NOMO-1 (cell line): Measurements from ENCODE around the gene MPZL1.

Experiments
- DNase-seq, 2 experiments: peaks; one replicate each; lab custom pipeline; 2025; ENCODE audit not compliant: unreplicated experiment in 2 of 2; lab: John Stamatoyannopoulos, UW

The MPZL1 gene

DNA sequence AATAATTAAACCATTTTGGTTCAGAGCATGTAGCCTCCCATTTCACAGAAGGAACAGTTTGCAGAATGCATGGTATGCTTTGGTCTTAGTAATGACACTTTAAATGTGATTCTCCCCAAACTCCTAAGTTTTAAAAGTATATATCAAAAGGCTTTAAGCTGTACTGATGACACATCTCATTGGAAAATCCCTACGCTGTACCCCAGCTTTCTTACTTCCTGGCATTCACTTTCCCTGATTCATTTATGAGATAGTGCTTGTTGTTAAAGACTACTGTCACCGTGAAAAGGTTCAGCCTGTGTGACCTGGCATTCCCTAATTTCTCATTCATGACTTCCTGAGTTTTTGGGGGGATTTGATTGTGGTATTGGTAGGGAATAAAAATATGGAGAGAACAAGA lies 53.4 kb downstream of the MPZL1 start:
- DNase-seq: no peak

DNA sequence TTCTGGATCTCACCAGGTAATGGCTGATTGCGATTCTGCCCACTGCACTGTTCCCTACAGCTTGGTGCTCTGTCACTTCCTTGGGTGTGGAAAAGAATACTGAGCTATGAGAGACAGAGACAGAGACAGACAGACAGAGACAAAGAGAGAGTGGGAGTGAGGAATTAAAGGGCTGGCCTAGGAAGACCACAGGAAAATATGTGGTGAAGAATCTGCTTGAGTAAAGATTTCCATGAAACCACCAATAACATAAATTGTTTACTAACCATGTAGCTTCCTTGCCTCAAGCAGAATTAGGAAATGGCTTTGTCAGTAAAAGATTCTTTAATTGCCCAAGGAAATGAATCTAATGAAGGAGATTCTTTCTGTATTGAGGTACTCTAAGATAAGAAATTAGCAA lies 54.4 kb downstream of the MPZL1 start:
- DNase-seq: no peak

DNA sequence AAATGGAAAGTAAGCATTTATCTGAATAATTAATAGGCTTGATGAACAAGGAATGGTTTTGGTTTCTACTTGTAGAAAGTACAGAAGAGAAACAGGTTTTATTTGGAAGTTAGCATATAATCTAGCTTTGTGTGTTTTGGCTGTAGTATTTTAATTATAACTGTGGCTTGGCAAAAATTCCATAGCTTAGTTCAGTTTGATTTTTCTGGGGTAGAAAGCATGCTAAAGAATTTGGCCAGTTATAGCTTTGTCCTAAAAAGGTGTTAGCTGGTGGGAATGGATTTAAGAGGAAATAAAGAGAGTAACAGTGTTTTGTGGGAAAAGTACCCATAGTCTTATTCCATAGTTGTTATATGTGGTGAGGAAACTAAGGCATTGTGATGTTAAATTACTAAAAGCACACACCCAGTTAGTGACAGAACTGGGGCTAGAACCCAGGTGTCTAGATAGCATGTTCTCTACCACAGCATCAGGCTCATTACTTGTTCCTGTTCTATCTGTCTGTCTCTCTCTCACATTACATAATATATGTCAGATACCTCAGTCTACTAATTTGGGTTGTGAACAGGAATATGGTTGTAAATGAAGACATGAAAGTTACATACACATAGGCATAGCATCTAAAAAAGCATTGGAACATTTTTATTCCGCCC lies 55.0 kb downstream of the MPZL1 start:
- no peak for DNase-seq

DNA sequence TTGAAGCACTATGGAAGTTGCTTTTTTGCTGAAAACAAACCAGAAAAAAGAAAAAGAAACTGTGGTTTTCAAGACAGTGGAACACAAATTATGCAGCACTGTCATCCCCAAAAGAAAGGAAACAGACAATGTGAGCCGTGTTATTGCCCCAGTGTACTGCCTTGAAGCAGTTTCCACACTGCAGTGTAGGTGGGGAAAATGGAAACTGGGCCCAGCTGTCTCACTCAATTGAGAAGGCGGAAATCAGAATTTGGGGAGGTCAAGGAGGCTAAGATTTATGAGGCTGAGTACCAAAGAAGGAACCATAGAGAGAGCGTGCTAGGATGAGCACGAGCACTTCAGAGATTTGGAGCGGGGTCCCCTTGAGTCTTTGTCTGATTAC lies 55.5 kb downstream of the MPZL1 start:
- DNase-seq: no peak

DNA sequence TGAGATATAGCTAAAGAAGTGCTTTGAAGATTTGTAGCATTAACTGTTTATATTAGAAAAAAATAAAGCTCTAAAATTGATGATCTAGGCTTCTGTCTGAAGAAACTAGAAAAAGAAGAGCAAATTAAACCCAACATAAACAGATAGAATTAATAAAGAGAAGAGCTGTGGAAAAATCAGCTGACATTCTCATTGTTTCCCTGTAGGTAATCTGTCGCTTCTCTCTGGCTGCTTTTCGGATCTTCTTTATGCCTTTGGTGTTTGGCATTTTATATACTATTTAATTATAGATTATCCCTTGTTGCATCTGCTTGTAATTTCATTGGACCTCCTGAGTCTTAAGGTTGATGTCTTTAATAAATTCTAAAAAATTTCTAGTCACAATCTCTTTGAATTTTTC lies 59.8 kb downstream of the MPZL1 start:
- DNase-seq: no peak

- DNase-seq: no peak
These were observed 61.2 kb downstream of the MPZL1 start for GRCh38 chr1:167782946-167783345.

DNA sequence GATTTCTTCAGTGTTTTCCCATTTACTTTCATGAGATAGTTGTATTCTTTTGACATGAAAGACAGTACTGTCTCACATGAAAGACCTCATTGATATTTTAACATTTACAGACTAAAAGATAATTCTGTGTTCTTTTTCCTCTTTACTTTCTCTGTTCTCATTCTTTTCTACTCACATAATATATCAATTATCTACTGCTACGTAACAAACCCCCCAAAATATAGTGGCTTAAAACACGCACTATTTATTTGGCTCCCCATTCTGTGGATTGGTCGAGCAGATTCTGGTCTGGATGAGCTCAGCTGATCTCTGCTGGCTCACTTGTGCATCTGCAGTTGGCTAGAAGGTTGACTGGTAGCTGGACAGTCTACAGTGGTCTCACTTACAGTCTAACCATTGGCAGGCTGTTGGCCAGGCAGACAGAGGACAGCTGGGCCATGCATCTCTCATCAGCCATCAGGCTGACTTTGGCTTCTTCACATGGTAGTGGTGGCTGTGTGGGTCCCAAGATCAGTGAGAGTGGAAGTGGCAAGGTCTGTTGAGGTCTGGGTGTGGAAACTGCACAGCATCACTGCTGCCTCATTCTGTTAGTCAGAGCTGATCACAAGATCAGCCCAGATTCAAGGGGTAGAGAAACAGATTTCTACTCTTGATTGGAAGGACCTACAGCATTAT lies 63.2 kb downstream of the MPZL1 start:
- DNase-seq: no peak

GRCh38 chr1:167786502-167786901 lies 64.7 kb downstream of the MPZL1 start:
- DNase-seq: no peak

DNA sequence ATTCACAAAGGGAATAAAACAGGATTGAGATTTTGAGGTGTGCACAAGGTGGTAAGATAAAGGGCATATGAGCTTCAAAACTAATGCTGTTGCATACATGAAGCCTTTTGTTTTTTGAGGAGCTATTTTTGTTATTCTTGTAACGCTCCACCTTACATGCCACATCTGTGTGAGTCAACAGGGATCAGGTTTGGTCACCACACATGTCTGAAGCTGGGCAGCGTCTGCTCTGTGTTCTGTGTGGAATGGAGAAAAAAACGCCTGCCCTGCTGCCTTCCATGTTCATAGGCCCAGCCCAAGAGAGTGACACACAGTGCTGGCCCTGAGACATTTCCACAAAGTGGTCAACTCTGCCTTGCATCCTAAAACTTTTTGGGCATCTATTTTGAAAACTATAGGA lies 67.7 kb downstream of the MPZL1 start:
- no peak for DNase-seq

GRCh38 chr1:167790117-167790516 lies 68.3 kb downstream of the MPZL1 start:
- no peak for DNase-seq

DNA sequence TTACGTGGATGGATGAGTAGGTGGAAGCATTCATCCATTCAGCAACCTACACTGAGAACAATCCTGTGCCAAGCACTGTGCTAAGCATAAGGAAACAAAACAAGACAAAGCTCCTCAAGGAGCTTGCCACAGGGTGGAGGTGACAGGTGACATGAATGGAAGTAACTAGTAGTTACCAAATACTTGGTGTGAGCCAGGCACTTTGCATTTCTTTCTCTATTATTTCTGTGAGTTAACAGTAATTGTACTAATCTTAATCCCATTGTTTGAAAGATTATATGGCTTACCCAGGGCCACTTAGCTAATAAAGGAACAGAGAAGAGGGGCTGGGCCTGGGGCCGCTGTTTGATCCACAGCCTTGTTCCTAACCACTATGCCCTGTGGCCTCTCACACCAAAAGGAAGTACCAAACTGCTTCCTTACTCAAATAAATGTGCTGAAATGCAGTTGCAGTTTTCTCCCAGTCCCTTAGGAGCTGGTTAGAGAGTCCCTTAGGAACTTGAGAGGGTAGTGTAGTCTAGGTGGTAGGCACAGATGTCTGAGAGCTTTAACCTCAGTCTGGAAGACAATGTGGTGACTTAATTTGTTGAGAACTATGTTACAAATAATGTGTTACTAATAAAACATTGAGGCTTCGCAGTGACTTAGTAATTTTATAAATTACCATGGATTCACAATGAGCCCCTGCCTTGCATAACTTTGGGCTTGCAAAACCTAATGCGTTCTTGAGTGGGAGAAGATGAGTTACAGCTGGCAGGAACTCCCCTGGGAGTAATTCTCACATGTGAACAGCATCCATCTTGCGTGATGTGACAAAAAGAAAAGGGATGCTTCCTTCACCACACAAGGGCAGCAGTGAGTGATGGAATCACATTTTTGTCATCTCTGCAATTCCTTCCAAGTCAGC lies 69.8 kb downstream of the MPZL1 start:
- DNase-seq: peak; percentile 18 to 42

- no peak for DNase-seq
These were observed 70.4 kb downstream of the MPZL1 start for GRCh38 chr1:167792188-167792565.

DNA sequence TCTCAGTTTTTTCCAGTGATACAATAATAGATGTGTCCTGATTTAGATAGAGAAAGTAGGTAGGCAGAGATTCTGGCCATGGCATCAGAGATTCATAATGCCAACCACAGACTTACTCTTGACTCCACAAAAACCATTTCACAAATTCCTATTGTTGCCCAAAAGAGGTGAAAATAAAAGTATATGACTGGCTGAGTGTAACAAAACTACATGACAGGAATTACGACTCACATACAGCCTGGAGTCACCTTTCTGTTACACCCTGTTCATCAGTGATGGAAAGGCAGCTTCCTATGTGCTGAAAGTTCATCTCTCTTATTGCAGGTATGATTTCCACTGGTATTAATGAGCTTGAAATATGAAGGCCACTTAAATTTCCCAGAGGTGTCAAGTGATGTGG lies 72.3 kb downstream of the MPZL1 start:
- no peak for DNase-seq

DNA sequence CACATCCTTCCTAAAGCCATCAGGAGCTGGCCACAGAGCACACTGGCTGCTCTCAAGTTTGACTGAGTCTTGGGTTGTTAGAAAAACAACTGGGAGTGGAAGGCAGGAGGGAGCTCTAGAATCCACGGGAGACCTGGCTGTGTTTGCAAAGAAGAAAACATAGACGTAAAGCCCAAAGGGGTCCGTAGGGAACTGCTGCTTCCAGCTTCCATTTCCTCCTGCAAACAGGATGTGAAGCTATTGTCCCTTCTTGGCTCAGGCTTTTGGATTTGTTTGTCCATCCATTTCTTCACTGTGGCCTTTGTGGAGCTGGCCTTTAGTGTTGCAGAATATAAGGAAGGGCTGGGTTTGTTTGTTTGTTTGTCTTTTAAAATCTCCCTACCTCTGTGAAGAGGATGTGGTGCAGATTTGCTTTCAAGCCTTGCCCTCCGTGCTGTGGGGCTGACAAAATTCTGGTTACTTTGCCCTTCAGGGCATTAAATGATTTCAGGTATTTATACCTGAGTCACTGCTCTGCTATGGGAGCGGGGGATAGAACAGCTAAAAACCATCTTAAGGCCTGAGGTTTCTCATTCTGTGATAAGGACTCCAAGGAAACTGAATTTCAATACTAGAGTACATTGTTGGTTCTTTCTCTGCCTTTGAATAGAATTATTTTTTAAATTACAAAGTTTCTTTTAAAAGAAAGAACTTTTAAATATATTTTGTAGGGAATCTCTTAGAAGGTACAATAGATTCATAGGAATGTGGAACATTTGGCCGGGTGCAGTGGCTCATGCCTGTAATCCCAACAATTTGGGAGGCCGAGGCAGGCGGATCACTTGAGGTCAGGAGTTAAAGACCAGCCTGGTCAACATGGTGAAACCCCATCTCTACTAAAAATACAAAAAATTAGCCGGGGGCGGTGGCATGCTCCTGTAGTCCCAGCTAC lies 74.3 kb downstream of the MPZL1 start:
- DNase-seq: no peak

GRCh38 chr1:167797015-167797414 lies 75.2 kb downstream of the MPZL1 start:
- DNase-seq: peak; percentile 52 to 75

DNA sequence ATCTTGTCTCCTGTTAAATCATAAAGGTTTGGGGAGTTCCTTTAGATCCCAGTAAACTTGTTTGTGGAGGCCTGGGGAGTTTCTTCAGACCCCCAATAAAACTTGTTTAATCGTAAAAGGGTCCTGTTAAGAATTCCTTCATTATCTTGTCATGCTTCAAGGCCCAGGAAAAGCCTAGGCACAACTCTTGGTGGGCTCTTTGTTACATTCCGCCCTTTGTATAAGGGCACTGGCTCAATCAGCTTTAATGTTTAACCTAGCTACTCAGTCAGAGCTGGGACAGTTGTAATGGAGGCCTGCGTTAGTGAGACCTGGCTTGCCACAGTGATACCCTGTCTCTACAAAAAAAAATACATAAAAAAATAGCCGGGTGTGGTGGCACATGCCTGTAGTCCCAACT lies 77.2 kb downstream of the MPZL1 start:
- DNase-seq: no peak

DNA sequence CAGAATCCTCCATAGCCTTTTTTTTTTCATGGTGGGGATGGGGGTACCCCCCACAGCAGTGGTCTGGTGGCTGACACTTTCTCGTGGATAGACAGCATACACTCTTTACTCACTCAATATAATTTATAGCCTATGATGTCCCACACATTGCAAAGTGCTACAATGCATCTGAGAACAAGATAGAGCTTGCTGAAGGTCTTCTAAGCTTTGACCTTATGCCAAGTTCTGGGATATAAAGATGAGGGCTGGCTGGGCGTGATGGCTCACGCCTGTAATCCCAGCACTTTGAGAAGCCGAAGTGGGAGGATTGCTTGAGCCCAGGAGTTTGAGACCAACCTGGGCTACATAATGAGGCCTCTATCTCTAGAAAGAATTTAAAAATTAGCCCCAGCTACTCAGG lies 78.0 kb downstream of the MPZL1 start:
- DNase-seq: no peak

DNA sequence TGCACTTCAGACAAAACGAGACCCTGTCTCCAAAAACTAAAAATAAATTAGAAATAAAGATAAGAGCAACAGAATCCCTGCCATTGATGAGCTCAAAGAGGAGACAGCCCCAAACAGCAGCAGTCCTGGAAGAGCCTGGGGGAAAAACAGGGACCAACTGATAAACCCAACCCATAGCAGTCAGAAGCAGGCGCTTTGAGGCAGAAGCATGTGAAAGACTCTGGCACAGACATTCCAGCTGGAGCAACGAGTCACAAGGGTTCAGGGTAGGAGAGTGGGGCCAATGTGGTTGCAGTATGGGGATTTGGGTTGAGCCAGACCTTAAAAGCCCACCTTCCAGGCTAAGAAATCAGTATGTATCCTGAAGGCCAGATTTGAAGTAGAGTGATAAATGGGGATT lies 78.5 kb downstream of the MPZL1 start:
- DNase-seq: no peak

DNA sequence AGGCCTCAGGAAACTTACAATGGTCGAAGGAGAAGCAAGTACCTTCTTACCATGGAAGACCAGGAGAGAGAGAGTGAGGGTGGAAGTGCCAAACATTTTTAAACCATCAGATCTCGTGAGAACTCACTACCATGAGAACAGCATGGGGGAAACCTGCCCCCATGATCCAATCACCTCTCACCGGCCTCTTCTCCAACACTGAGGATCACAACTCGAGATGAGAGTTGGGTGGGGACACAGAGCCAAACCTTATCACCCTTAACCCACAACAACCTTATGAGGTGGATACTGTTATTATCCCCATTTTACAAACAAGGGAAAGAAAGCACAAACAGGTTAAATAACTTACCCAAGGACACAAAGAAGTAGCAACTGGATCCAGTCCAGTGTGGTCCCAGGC lies 80.5 kb downstream of the MPZL1 start:
- no peak for DNase-seq

- DNase-seq: peak; percentile 77 to 94
These were observed 81.8 kb downstream of the MPZL1 start for GRCh38 chr1:167803358-167804207.
